Pericardium fibroblast (primary cell): Measurements from ENCODE around the gene SCRT2. TPM values are rescaled to one million over a fixed set of nuclear protein-coding genes. Genes with fewer than 3 reads are reported as not detected.

Experiments used
- total RNA-seq: library from RNA; depleted of rRNA; stranded (reverse); fragments of >200 nt; gene quantifications from 2 replicates; pipeline ENCODE4 v1.2.3, GENCODE V29; 2015

Gene SCRT2
- total RNA-seq: not detected in 2 replicates

DNA sequence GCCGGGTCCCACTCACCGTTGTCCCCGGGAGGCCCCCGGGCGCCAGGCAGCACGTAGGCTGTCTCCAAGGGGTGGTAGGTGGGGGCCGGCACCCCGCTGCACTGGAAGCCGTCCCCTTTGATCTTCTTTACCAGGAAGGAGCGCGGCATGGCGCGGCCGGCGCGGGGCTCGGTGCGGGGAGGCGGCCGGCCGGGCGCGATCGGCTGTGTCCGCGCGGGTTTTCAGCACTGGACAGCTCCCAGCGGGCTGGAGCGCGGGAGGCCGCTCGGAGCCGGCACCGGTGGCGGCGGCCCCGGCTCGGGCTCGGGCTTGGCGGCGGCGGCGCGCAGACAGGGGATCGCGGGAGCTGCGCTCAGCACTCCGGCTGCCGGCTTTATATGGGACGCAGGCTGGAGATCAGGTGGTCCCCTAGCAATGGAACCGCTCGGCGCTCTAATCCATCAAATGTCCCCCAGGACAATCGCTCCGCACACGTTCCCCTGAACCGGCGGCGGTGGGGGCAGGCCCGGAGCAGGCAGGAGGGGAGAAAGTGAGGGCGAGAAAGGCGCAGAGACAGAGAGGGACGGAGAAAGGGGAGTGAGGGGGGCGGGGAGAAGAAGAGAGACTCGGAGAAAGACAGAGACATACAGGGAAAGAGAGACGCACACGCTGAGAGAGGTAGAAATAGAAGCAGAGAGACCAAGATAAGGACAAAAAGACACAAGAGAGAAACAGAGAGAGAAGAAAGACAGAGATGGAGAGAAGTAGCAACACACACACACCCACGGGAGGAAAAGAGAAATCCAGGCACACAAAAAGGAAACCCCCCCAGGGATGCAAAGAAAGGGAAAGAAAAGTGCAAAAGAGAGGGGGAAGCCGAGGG, at the start of gene SCRT2:
Gene SCRT2, minus strand, starts transcription at position 350 of the 862 bp plus-strand sequence. Its CDS starts 201 bp downstream, at position 149.

DNA sequence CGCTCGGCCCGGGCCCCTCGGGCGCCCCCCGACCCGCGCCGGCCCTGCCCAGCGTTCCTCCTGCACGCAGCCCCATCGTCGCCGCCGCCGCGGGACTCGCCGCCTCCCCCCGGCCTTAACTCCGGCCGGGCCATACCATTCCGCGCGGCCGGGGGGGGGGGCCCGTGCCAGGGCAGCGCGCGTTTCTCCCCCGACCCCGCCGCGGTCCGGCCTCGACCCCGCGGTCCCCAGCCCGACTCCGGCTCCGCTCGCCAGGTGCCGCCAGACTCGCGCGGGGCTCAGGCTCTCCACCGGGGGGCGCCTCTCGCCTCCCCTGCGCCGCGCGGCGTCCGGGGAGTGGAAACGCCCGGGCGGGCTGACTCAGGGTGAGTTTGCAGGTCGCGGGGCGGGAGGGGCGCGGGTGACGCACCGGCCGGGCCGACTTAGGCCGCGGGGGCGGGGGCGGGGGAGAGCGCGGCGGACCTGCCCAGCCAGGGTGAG, 22.5 kb downstream of the SCRT2 start, which contains the start of gene SRXN1:
Gene SRXN1, minus strand, starts transcription at position 91 of the 480 bp plus-strand sequence. Its CDS starts 15 bp downstream, at position 76.

Other genes with a start within 250 kb of the SCRT2 start
- 36.1 and 38.8 TPM in 2 replicates for gene TBC1D20, start 213.3 kb downstream of the SCRT2 start, total RNA-seq
- 52.3 and 75.8 TPM in 2 replicates for gene CSNK2A1, start 132.0 kb downstream of the SCRT2 start, total RNA-seq
- gene TCF15, start 65.5 kb downstream of the SCRT2 start, total RNA-seq: under 0.01 TPM in 1 of 2 replicates, not detected in the other
- 37.5 and 41.7 TPM in 2 replicates for gene SRXN1, start 22.6 kb downstream of the SCRT2 start, total RNA-seq
- not detected in 2 replicates for gene SLC52A3, start 92.7 kb upstream of the SCRT2 start, total RNA-seq
- 1.8 and 4.4 TPM in 2 replicates for gene FAM110A, start 157.9 kb upstream of the SCRT2 start, total RNA-seq
- gene ANGPT4, start 240.5 kb upstream of the SCRT2 start, total RNA-seq: under 0.01 and 0.17 TPM in 2 replicates